ENCODE data around the gene FSHR.

DNA sequence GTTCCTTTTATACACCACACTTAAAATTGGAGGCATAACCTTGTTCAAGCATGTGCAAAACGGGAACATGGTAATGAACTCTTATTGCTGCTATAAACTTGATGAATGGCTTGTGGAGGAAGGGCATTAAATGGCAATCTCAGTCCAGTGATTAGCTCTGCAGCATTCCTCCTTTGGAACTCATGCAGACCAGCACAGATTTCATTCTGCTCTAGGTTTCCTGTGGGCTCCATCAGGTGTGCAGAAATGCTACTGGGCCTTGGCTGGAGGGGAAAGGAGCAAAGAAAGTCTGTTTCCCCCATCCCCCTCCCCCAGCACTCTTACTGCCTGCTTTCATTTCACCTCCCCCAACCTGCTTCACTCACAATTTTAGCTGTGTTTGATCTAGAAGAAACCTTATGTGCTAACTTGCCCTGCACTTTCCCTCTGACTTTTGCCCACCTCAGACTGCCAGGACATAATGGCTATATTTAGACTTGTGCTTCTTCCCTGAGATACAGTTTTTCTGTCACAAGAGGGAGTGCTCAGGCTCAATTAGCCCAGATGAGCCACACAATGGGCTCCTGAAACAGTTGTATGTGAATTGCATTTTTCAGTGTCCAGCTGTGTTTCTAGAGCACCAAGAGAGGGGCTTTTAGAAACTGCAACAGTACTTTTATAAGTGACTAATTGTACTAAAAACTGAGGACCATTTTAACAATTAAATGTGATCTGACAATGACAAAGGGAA, 109.8 kb downstream of the FSHR start:
- no peak for TF ChIP-seq POLR2A (IDR thresholded peaks at IDR 0.05)
- TF ChIP-seq, protein P1, sequence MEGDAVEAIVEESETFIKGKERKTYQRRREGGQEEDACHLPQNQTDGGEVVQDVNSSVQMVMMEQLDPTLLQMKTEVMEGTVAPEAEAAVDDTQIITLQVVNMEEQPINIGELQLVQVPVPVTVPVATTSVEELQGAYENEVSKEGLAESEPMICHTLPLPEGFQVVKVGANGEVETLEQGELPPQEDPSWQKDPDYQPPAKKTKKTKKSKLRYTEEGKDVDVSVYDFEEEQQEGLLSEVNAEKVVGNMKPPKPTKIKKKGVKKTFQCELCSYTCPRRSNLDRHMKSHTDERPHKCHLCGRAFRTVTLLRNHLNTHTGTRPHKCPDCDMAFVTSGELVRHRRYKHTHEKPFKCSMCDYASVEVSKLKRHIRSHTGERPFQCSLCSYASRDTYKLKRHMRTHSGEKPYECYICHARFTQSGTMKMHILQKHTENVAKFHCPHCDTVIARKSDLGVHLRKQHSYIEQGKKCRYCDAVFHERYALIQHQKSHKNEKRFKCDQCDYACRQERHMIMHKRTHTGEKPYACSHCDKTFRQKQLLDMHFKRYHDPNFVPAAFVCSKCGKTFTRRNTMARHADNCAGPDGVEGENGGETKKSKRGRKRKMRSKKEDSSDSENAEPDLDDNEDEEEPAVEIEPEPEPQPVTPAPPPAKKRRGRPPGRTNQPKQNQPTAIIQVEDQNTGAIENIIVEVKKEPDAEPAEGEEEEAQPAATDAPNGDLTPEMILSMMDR (IDR thresholded peaks at IDR 0.05): no peak
- no peak for TF ChIP-seq EP300 (IDR thresholded peaks at IDR 0.05)
